ACHN (cell line): ENCODE data around the gene DIPK1B.

Experiments used
- DNase-seq: peaks from one replicate; pipeline ENCODE4 v3.0.0-alpha.2; 2015
- in situ Hi-C: cut with HindIII; loops from 2 replicates; pipeline ENCODE4 v1.10.0; 2017; ENCODE audit warnings: low sequenced_read_pairs, low pct_ligation_motif_present, low pct_unique_long_range_greater_than_20kb

The DIPK1B gene

GRCh38 chr9:136712690-136713544 is 545 bp downstream of the DIPK1B start:
- in situ Hi-C loops = no loop called here
- DNase-seq = no peak

- no peak for DNase-seq
- in situ Hi-C loops = no loop called here
Measured at GRCh38 chr9:136713550-136713949, 1.2 kb downstream of the DIPK1B start.

DNA sequence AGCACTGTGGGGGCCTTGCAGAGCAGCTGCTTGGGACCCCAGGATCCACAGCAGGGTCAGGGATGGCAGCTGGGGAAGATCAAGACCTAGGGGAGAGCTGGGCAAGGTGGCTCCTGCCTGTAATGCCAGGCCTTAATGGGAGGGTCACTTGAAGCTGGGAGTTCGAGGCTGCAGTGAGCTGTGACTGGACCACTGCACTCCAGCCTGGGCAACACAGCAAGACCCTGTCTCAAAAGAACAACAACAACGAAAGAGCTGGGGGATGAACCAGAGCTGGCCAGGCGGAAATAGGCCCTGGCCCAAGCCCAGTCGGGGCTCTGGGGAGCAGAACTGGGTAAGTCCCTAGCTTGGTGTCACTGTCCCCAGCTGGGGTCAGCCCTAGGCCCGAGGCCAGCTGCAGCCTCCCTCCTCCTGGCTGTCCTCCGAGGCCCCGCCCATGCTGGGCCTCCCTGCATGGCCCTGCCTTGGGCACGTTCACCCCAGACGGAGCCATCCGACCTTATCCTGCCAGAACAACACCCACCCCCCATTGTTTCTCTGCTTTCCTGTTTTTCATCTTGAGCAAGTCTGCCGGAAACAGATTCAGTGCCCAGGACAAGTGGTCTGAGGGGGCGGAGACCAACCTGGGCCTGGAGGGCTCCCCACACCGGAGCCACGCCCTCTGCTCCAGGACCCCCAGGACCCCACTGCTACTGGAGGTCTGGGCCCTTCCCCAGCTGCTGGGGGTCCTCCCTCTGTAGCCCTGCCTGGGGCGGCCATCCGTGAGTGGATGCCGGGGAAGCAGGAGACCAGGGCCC is 1.9 kb downstream of the DIPK1B start:
- no peak for DNase-seq

DNA sequence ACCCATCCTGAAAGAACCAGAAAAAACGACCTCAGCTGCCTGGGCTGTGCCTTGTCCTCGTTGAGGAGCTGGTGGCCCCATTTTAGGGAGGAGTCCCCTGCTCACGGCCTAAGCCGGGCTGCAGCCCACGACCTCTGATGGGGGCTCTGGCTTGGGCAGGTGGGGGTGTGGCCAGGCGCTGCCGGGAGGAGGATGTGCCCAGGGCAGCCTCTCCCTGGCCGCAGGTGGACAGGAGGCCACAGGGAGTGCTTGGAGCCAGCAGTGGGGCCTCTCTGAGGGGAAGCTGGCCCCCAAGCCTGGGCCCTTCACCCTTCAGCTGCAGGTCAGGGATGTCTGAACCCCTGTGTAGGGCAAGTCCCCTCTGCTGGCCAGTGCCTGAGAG is 2.5 kb downstream of the DIPK1B start:
- in situ Hi-C loops = no loop called here
- no peak for DNase-seq

More for the DNA sequence above, 1.9 kb downstream of the DIPK1B start:
- in situ Hi-C loops = no loop called here

- DNase-seq = no peak
- in situ Hi-C loops = no loop called here
Measured at GRCh38 chr9:136717399-136717798, 5.0 kb downstream of the DIPK1B start.

DNA sequence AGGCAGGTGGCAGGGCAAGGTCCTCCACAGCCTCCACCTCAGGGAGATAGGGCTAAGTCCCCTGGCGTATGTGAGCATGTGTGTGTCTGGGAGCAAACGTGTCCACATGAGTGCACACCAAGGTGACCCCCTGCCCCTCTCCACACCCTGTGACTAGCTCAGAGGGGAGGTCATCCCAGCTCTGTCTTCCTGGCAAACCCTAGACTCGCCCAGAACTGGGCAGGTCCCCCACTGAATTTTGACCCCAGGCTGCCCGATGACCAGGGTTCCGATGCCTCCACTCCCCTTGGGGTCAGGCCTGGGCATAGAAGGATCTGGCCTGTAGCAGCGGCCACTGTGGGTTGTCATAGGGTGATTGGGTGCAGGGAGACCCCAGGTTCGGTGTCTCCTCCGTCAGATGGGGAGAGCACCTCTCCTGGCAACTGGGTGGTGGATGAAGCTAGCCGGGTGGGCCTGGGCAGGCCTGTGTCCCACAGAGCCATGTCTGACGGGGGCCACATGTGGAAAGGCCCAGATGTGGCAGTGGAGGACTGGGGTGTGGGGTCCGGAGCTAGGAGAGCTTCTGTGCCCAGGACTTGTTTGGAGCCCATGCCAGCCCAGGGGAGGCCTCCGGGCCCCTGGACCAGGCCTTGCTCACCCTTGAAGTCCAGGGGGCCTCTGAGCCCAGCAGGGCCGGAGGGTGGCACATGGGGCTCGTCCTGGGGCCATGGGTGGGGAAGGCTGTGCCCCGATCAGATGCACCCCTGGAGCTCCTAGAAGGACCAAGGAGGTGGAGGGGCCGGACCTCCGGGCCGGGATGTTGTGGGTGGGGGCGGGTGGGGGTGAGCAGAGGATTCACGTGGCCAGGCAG is 6.2 kb downstream of the DIPK1B start:
- in situ Hi-C loops = no loop called here
- no peak for DNase-seq

- DNase-seq = no peak
- in situ Hi-C loops = no loop called here
Measured at GRCh38 chr9:136719195-136719880, 7.0 kb downstream of the DIPK1B start.

- in situ Hi-C loops = no loop called here
- no peak for DNase-seq
Measured at GRCh38 chr9:136720251-136720897, 8.0 kb downstream of the DIPK1B start.

DNA sequence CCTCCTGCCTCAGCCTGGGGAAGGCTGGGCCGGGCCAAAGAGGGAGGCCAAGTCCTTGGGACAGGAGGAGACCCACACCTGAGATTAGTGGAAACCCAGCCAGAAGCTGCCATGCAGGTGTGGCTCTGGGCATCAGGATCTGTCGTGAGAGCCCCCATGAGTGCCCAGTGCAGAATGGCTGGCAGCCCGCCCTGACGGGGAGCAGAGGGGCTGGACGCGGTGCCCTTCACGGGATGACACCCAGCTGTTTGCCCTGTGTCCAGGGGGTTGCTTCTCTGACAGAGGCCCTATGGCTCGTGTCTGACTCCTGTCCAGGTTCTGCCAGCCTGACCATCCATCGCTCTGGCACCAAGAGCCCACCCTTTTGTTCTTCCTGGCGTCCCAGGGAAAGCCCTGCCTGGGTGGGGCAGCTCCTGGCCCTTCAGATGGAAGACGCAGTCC is 8.5 kb downstream of the DIPK1B start:
- DNase-seq = no peak
- in situ Hi-C loops = no loop called here

DNA sequence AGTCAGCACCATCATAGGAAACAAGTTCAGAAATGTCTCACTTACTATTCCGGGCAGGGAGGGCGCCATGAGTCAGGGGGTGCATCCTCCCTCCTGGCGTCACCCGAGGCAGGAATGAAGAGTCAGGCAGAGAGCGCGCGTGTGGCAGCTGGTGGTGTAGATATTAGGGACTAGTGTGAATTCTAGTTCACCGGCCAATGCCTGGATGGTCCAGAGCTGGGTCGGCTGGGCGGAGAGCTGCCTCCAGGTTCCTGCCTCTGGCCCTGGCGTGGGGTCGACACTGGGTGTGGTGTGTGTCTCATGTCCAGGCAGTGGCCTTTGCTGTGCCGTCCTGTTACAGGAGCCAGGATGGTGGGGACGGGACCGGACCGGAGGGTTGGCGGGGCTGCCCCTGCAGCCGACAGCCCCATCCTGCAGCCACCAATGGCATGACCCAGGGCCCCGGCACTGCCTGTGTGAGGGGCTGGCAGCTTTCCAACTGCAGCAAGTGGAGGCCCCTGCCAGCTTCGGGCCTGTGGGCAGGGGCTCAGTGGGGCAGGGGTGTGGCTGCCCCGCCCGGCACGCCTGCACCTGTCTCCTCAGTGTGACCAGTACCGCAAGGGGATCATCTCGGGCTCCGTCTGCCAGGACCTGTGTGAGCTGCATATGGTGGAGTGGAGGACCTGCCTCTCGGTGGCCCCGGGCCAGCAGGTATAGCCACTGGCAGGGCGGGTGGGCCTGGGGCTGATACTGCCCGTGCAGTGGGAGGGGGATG is 9.1 kb downstream of the DIPK1B start:
- in situ Hi-C loops = no loop called here
- no peak for DNase-seq

GRCh38 chr9:136722093-136722968 is 10.0 kb downstream of the DIPK1B start:
- no peak for DNase-seq
- in situ Hi-C loops = no loop called here

DNA sequence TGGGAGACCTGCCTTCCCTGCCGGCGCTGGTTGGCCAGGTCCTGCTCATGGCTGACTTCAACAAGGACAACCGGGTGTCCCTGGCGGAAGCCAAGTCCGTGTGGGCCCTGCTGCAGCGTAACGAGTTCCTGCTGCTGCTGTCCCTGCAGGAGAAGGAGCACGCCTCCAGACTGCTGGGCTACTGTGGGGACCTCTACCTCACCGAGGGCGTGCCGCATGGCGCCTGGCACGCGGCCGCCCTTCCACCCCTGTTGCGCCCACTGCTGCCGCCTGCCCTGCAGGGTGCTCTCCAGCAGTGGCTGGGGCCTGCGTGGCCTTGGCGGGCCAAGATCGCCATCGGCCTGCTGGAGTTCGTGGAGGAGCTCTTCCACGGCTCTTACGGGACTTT is 10.6 kb downstream of the DIPK1B start:
- DNase-seq = no peak
- in situ Hi-C loops = no loop called here

- no peak for DNase-seq
- in situ Hi-C loops = no loop called here
Measured at GRCh38 chr9:136723362-136723976, 11.1 kb downstream of the DIPK1B start.

GRCh38 chr9:136723989-136724388 is 11.6 kb downstream of the DIPK1B start:
- in situ Hi-C loops = no loop called here
- no peak for DNase-seq

DNA sequence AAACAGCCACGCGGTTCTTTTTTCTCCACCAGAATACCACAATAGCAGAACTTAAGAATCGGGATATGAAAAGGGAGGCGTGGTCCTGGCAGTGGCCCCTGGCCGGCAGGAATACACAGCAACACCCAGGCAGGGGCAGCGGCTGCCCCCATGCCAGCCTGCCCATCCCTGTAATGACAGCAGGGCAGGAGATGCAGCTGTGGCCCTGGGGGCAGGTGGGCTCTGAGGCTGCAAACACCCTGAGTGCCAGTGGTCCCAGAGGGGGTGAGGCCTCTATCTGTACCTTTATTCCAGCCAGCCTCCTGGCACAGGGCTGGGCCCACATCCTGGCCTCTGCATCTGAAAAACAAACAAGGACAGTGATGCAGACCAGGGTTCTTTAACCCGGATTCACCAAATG is 12.4 kb downstream of the DIPK1B start:
- no peak for DNase-seq
- in situ Hi-C loops = no loop called here

- in situ Hi-C loops = no loop called here
- DNase-seq = no peak
Measured at GRCh38 chr9:136725612-136726011, 13.2 kb downstream of the DIPK1B start.
